Measurements from ENCODE around the gene UNC45B.
A peak's percentile ranks its signal among the peaks of the same experiment; 100 is the strongest.
"Not testable (repeated sequence)": the region's sequence is repeated elsewhere in the genome, so short reads cannot be mapped to it uniquely, and the experiment has no call there.

UNC45B gene, protein sequence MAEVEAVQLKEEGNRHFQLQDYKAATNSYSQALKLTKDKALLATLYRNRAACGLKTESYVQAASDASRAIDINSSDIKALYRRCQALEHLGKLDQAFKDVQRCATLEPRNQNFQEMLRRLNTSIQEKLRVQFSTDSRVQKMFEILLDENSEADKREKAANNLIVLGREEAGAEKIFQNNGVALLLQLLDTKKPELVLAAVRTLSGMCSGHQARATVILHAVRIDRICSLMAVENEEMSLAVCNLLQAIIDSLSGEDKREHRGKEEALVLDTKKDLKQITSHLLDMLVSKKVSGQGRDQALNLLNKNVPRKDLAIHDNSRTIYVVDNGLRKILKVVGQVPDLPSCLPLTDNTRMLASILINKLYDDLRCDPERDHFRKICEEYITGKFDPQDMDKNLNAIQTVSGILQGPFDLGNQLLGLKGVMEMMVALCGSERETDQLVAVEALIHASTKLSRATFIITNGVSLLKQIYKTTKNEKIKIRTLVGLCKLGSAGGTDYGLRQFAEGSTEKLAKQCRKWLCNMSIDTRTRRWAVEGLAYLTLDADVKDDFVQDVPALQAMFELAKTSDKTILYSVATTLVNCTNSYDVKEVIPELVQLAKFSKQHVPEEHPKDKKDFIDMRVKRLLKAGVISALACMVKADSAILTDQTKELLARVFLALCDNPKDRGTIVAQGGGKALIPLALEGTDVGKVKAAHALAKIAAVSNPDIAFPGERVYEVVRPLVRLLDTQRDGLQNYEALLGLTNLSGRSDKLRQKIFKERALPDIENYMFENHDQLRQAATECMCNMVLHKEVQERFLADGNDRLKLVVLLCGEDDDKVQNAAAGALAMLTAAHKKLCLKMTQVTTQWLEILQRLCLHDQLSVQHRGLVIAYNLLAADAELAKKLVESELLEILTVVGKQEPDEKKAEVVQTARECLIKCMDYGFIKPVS

DNA sequence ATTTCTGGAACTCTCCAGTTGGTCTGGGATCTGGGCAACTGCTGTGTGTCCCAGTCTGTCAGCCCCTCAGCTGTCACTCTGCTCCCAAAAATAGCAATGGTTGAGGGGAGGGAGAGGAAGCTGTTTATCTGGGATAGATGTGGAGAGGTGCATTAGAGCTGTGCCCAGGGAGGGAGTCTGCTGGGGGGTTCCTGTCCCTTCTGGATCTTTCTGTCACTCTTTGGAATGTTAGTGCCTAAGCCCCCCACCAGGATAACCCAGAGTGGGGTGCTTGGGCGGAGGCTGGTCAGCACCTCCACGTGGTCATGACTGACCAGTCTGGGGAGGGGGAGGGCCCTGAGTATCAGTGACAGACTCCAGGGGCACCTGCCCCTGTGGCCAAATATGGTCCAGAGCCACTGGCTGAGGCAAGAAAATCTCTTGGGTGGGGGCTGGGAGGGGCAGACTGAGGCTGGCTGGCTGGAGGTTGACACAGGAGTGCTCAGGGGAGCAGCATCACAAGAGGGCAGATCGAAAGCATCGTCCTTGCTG is at the start of gene UNC45B:
Gene UNC45B (plus strand): TSS at position 443 of the 531 bp plus-strand sequence. CDS start 447 bp downstream, outside the sequence.
- H2AFZ ChIP-seq (ENCODE audit: low read depth, low read length): no peak within 1 kb of the TSS
- H3K9me3 ChIP-seq (ENCODE audit: low read length): no peaks in the 10 kb centered on the region
- no peaks in the 10 kb centered on the region for H3K36me3 ChIP-seq (ENCODE audit: insufficient read depth, low read length)
- H3K4me1 ChIP-seq (ENCODE audit: insufficient read depth, low read length): no peaks in the 10 kb centered on the region
- H3K4me3 ChIP-seq (ENCODE audit: low read length): no peak within 1 kb of the TSS
- H3K27me3 ChIP-seq (ENCODE audit: insufficient read depth, low read length): peaks cover 18% of the 10 kb centered on the region

DNA sequence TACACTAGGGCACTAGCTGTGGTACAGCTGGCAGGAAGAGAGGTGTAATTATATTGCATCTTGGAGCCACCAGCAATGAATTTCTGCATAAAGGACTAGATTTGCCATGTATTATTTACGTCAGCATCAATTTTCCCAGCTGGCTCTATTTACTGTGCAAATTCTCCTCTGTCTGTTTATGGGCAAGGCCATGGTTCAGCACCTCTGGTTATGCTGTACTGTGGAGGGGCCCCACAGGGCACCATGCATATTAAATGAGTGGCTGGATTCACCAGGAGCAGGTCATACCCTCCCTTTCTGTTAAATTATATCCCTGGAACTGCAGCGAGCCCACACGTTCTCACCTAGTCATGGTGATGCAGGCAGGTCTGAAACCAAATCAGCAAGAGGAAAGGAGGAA is 47.7 kb upstream of the UNC45B start:
- H3K9me3 ChIP-seq (ENCODE audit: low read length): no peaks in the 10 kb centered on the region
- H3K4me1 ChIP-seq (ENCODE audit: insufficient read depth, low read length): no peaks in the 10 kb centered on the region
- H3K36me3 ChIP-seq (ENCODE audit: insufficient read depth, low read length): peaks cover 25% of the 10 kb centered on the region
- no peak overlapping the region for H3K4me3 ChIP-seq (ENCODE audit: low read length)
- H3K27me3 ChIP-seq (ENCODE audit: insufficient read depth, low read length): no peaks in the 10 kb centered on the region
- no peak overlapping the region for H2AFZ ChIP-seq (ENCODE audit: low read depth, low read length)

DNA sequence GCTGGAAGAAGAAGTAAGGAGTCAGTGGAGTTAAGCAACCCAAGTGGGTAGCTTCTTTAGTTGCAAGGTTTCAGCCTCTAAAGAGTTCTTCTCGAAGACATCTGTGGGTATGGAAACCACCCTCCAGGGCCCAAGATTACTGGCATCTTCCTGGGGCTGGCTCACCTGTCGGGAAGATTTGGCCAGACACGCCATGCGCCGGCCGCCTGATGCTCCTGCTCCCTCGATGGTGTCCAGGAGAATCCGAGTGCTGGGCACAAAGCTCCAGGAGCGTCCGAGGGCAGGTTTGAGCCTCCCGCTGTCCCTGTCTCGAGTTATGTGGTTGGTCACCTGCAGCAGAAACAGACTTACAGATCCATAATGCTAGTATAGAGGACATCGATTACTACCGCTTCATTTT is 46.6 kb upstream of the UNC45B start:
- Histone ChIP-seq H3K27me3 (ENCODE audit: insufficient read depth, low read length) (no peaks in the 10 kb centered on the region), H3K4me3 (ENCODE audit: low read length) (no peak overlapping the region), H3K9me3 (ENCODE audit: low read length) (no peaks in the 10 kb centered on the region), H3K36me3 (ENCODE audit: insufficient read depth, low read length) (peaks cover 31% of the 10 kb centered on the region), H3K4me1 (ENCODE audit: insufficient read depth, low read length) (no peaks in the 10 kb centered on the region), H2AFZ (ENCODE audit: low read depth, low read length) (no peak overlapping the region)

DNA sequence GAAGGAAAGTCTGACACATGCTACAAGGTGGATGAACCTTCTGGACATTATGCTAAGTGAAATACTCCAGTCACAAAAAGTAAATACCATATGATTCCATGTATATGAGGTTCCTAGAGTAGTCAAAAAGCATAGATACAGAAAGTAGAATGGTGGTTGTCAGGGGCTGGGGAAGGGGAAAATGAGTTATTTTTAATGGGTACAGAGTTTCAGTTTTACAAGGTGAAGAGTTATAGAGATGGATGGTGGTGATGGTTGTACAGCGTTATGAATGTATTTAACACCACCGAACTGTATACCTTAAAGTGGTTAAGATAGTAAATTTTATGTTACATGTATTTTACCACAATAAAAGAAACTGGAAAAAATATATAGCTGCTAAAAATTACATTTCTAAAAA is 45.9 kb upstream of the UNC45B start:
- H2AFZ ChIP-seq (ENCODE audit: low read depth, low read length): no peak overlapping the region
- no peak overlapping the region for H3K4me3 ChIP-seq (ENCODE audit: low read length)
- H3K9me3 ChIP-seq (ENCODE audit: low read length): no peaks in the 10 kb centered on the region
- no peaks in the 10 kb centered on the region for H3K27me3 ChIP-seq (ENCODE audit: insufficient read depth, low read length)
- H3K36me3 ChIP-seq (ENCODE audit: insufficient read depth, low read length): peaks cover 37% of the 10 kb centered on the region
- H3K4me1 ChIP-seq (ENCODE audit: insufficient read depth, low read length): no peaks in the 10 kb centered on the region

DNA sequence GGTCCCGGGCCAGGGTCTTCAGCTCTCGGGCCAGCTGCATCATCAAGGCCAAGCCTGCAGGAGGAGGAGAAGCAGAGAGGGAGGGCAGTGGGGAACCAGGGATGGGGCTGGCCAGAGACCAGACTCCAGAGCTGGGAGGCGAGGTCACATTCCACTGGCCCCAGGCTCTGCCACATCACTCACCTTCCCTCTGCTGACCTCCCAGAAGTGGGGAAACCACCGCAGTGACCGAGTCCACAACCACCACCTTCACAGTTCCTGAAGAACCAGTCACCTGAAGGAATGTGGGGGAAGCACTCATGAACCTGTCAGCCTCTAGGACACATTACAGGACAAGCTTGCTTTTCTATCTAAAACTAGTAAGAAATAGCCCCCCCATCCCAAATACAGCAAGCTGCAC is 44.3 kb upstream of the UNC45B start:
- Histone ChIP-seq H3K9me3 (ENCODE audit: low read length) (no peaks in the 10 kb centered on the region), H3K4me3 (ENCODE audit: low read length) (no peak overlapping the region), H3K27me3 (ENCODE audit: insufficient read depth, low read length) (no peaks in the 10 kb centered on the region), H3K4me1 (ENCODE audit: insufficient read depth, low read length) (no peaks in the 10 kb centered on the region), H3K36me3 (ENCODE audit: insufficient read depth, low read length) (peaks cover 36% of the 10 kb centered on the region), H2AFZ (ENCODE audit: low read depth, low read length) (no peak overlapping the region)

DNA sequence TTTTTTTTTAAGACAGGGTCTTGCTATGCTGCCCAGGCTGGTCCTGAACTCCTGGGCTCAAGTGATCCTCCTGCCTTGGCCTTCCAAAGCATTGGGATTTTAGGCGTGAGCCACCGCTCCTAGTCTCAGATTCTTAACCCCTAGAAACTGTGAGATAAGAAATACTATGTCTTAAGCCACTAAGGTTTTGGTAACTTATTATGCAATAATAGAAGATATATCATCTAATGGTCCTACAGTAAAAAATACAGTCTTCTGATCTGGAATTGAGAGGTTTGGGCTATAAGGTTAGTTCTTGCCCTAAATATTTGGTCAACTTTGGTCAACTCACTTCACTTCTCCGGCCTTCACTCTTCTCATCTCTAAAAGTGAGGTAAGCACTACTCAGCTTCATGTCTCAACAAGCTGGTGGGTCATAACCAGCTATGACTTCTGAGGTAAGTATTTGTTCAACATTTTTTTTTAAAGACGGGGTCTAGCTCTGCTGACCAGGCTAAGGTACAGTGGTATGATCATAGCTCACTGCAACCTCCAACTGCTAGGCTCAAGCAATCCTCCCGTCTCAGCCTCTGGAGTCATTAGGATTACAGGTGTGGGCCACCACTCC is 42.7 kb upstream of the UNC45B start:
- Histone ChIP-seq H2AFZ (ENCODE audit: low read depth, low read length) (no peak overlapping the region), H3K27me3 (ENCODE audit: insufficient read depth, low read length) (no peaks in the 10 kb centered on the region), H3K36me3 (ENCODE audit: insufficient read depth, low read length) (peaks cover 29% of the 10 kb centered on the region), H3K4me3 (ENCODE audit: low read length) (no peak overlapping the region), H3K4me1 (ENCODE audit: insufficient read depth, low read length) (no peaks in the 10 kb centered on the region), H3K9me3 (ENCODE audit: low read length) (no peaks in the 10 kb centered on the region)

DNA sequence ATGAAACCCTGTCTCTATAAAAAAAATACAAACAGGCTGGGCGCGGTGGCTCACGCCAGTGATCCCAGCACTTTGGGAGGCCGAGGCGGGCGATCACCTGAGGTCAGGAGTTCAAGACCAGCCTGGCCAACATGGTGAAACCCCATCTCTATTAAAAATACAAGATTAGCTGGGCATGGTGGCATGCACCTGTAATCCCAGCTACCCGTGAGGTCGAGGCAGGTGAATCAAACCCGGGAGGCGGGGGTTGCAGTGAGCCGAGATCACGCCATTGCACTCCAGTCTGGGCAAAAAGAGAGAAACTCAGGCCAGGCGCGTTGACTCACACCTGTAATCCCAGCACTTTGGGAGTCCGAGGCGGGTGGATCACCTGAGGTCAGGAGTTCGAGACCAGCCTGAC is 36.8 kb upstream of the UNC45B start:
- not testable (repeated sequence) for H2AFZ ChIP-seq (ENCODE audit: low read depth, low read length); H3K4me3 ChIP-seq (ENCODE audit: low read length); H3K9me3 ChIP-seq (ENCODE audit: low read length); H3K27me3 ChIP-seq (ENCODE audit: insufficient read depth, low read length); H3K4me1 ChIP-seq (ENCODE audit: insufficient read depth, low read length)
- peaks cover 12% of the 10 kb centered on the region for H3K36me3 ChIP-seq (ENCODE audit: insufficient read depth, low read length)

DNA sequence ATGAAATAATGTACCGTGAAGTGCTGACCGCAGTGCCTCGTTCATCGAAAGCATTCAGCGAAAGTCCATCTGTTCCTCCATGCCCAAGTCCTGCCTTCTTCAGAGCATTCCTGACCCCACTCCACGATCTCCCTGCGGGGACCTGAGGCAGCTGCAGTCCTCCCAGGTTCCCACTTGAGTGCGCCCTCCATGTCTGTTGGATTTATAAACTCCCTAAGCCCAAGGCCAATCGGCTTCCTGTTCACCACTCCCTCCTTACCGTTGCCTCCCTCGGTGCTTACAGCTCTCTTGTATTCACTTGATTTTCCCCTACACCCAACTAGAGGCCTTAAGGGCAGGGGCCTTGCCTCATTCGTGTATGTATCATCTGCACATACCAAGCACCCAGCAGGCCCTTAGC is 30.8 kb upstream of the UNC45B start:
- H3K4me3 ChIP-seq (ENCODE audit: low read length): no peak overlapping the region
- no peak overlapping the region for H2AFZ ChIP-seq (ENCODE audit: low read depth, low read length)
- no peaks in the 10 kb centered on the region for H3K9me3 ChIP-seq (ENCODE audit: low read length)
- peaks cover 3% of the 10 kb centered on the region for H3K4me1 ChIP-seq (ENCODE audit: insufficient read depth, low read length)
- no peaks in the 10 kb centered on the region for H3K27me3 ChIP-seq (ENCODE audit: insufficient read depth, low read length)
- no peaks in the 10 kb centered on the region for H3K36me3 ChIP-seq (ENCODE audit: insufficient read depth, low read length)

DNA sequence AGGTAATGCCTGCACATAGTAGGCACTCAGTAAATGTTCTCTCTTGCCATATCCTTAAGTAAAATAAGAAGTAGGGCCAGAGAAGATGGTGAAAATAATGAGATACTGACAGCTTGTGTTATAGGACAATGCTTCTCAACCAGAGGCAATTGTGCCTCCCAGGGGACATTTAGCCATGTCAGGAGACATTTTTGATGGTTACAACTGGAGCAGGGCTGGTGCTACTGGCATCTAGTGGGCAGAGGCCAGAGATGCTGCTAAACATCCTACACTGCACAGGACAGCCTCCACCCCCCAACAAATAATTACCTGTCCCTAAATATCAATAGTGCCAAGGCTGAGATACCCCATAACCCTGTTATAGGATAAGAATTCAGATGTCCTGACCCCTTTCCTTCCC is 29.6 kb upstream of the UNC45B start:
- Histone ChIP-seq H3K4me1 (ENCODE audit: insufficient read depth, low read length) (peaks cover 3% of the 10 kb centered on the region), H2AFZ (ENCODE audit: low read depth, low read length) (no peak overlapping the region), H3K4me3 (ENCODE audit: low read length) (no peak overlapping the region), H3K27me3 (ENCODE audit: insufficient read depth, low read length) (no peaks in the 10 kb centered on the region), H3K9me3 (ENCODE audit: low read length) (no peaks in the 10 kb centered on the region), H3K36me3 (ENCODE audit: insufficient read depth, low read length) (no peaks in the 10 kb centered on the region)

DNA sequence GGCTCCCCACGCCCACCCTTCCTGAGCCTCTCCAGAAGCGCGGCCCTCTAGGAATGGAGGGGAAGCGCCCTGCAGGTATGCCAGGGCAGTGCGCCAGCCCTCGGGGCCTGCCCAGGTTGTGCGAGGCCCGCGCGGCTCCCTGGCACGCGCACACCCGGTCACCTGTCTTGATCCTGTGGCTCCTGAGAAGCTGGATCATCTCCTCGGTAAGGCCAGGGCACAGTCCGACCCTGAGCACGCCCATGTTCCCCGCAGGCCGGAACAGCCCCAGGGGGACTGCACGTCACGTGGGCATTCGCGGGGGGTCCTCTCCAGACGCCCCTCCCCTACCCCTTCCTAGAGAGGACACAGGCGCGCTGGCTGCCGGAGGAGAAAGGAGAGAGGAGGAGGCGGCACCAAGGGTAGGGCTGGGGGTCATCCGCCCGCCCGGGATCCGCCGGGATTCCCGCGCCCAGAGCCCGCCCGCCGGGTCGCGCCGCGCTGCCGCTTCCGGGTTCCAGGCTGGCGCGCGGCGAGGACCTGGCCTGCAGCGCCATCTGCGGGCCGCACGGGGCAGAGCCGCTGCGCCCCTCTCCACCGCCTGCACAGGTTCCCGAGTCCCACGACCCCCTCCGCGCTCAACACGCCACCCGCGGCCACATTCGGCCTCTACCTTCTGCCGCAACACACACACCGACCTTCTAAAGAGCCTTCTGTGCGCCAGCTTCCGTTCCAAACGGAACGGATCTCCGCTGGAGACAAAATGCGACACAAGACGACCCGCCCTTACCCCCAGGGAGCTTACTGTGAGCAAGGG is 28.0 kb upstream of the UNC45B start, which contains the start of gene RAD51D:
Gene RAD51D (minus strand): TSS at position 491 of the 796 bp plus-strand sequence. CDS start 247 bp downstream, at position 244.
- no peaks in the 10 kb centered on the region for H3K9me3 ChIP-seq (ENCODE audit: low read length)
- no peaks in the 10 kb centered on the region for H3K36me3 ChIP-seq (ENCODE audit: insufficient read depth, low read length)
- peaks cover 3% of the 10 kb centered on the region for H3K4me1 ChIP-seq (ENCODE audit: insufficient read depth, low read length)
- H3K27me3 ChIP-seq (ENCODE audit: insufficient read depth, low read length): no peaks in the 10 kb centered on the region
- H2AFZ ChIP-seq (ENCODE audit: low read depth, low read length): peak within 1 kb of the TSS; percentile 91
- H3K4me3 ChIP-seq (ENCODE audit: low read length): peak within 1 kb of the TSS; percentile 61

DNA sequence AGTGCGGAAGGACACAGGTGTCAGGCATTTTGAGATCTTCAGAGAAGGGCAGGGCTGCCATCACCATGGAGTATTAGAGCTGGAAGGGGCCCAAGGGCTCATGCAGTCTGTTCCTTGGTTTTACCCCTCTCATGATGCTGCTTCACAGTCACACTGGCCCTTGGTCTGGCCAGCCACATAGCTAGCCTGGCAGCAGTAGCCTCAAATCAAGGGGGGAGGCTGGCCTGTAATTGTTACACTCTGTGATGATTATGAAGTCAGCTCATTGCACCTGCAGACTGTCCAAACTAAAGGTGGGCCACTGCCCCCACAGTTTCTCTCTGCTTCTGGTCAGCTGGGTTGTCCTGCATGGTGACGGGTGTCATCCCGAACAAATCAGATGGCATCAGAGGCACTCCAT is 26.3 kb upstream of the UNC45B start, which contains the start of gene FNDC8:
Gene FNDC8 (plus strand): TSS at position 301 of the 400 bp plus-strand sequence. CDS start 79 bp downstream, at position 380.
- Histone ChIP-seq H3K27me3 (ENCODE audit: insufficient read depth, low read length) (no peaks in the 10 kb centered on the region), H3K36me3 (ENCODE audit: insufficient read depth, low read length) (no peaks in the 10 kb centered on the region), H2AFZ (ENCODE audit: low read depth, low read length) (no peak within 1 kb of the TSS), H3K9me3 (ENCODE audit: low read length) (no peaks in the 10 kb centered on the region), H3K4me3 (ENCODE audit: low read length) (no peak within 1 kb of the TSS), H3K4me1 (ENCODE audit: insufficient read depth, low read length) (peaks cover 3% of the 10 kb centered on the region)

Data from neuron (in vitro differentiated cells).